Spleen (tissue), 11 donors: ENCODE measurements around the gene SPDEF. TPM values are rescaled to one million over a fixed set of nuclear protein-coding genes. Genes with fewer than 3 reads are reported as not detected.

ENCODE experiments used
- DNase-seq: peaks from one replicate; pipeline ENCODE4 v3.0.0-alpha.2; 2020
- H3K27ac ChIP-seq, 8 donors: fragments of 200-600 bp; sonication (generic) in 7 of 8; 1 replicate in 4 of 8; 2 replicates in 4 of 8; pipeline versions ENCODE4 v1.5.0 to v1.8.0; 2016 to 2021; ENCODE audit warnings: inconsistent platforms in 4 of 8, mild to moderate bottlenecking in 4 of 8, moderate library complexity in 1 of 8
- H3K27me3 ChIP-seq, 7 donors: fragments of 200-600 bp; sonication (generic) in 6 of 7; replicated peaks in 1 of 7; 1 replicate in 4 of 7; 2 replicates in 3 of 7; pipeline versions ENCODE4 v1.5.0 to v1.8.0; 2016 to 2021; ENCODE audit warnings: inconsistent platforms in 3 of 7, mild to moderate bottlenecking in 1 of 7
- H3K36me3 ChIP-seq, 6 donors: fragments of 200-600 bp; sonication (generic) in 5 of 6; 1 replicate in 4 of 6; 2 replicates in 2 of 6; pipeline versions ENCODE4 v1.5.0 to v1.8.0; 2016 to 2021; ENCODE audit warnings: inconsistent platforms in 2 of 6
- H3K4me1 ChIP-seq, 6 donors: fragments of 200-600 bp; sonication (generic) in 5 of 6; 1 replicate in 3 of 6; 2 replicates in 3 of 6; pipeline versions ENCODE4 v1.5.0 to v1.8.0; 2016 to 2021; ENCODE audit warnings: inconsistent platforms in 3 of 6
- H3K4me3 ChIP-seq, 8 donors: fragments of 200-600 bp; sonication (generic) in 7 of 8; 1 replicate in 4 of 8; 2 replicates in 4 of 8; pipeline versions ENCODE4 v1.5.0 to v1.8.0; 2016 to 2021; ENCODE audit warnings: inconsistent platforms in 4 of 8, mild to moderate bottlenecking in 4 of 8, moderate library complexity in 2 of 8
- H3K9me3 ChIP-seq, 8 donors: fragments of 200-600 bp; sonication (generic) in 7 of 8; 1 replicate in 4 of 8; 2 replicates in 4 of 8; pipeline versions ENCODE4 v1.5.0 to v1.8.0; 2016 to 2021; ENCODE audit warnings: inconsistent platforms in 4 of 8
- POLR2A ChIP-seq, 3 donors: fragments of 450-650 bp; IDR thresholded peaks; one replicate each; pipeline ENCODE4 v1.5.1; 2017; ENCODE audit warnings: antibody characterized with exemption in 3 of 3, mild to moderate bottlenecking in 1 of 3
- POLR2AphosphoS5 ChIP-seq, 3 donors: sonication (generic); formaldehyde crosslinking; IDR thresholded peaks; one replicate each; pipeline ENCODE4 v1.5.1; 2017; ENCODE audit warnings: antibody characterized with exemption in 3 of 3
- WGBS, 5 donors: extraction: QIAGEN DNeasy Blood & Tissue Kit in 3 of 5; methylation state at CpG; one replicate each; pipeline versions ENCODE4 v1.1.5 to v1.1.7; 2013 to 2018; 5-methylcytosine and 5-hydroxymethylcytosine counted together
- intact Hi-C: fragments of 100-400 bp; cut with DNase I; formaldehyde crosslinking; loops from one replicate; pipeline ENCODE4 v1.15.0; 2023; ENCODE audit warnings: low total_unique reads
- polyA plus RNA-seq, 3 donors: library from polyadenylated mRNA; stranded (reverse); fragments of 200-250 nt; gene quantifications; one replicate each; pipeline ENCODE4 v1.2.1, GENCODE V29; 2013
- total RNA-seq, 7 donors: library from RNA; depleted of rRNA in 3 of 7; stranded (reverse); fragments of >200 nt in 3 of 7; fragmentation: NEBNext Ultra II Directional in 4 of 7; extraction: Animal tissue kit (Norgen Biotek cat#: 25700) in 4 of 7; gene quantifications; one replicate each; pipeline versions ENCODE4 v1.1.0 to v1.2.1, GENCODE V29; 2016 to 2021
- TF ChIP-seq, protein P1 (sequence below), 11 experiments: fragments of 200-600 bp in 7 of 11; fragments of 450-650 bp in 4 of 11; sonication (generic) in 4 of 11; IDR thresholded peaks in 8 of 11; conservative IDR thresholded peaks in 3 of 11; 1 replicate in 7 of 11; 2 replicates in 4 of 11; pipeline versions ENCODE4 v1.4.0 to v1.8.0; 2016 to 2021; ENCODE audit warnings: antibody characterized with exemption in 11 of 11, inconsistent platforms in 4 of 11, mild to moderate bottlenecking in 1 of 11
- donor health status: healthy with polysubstance abuse.
- donor health status: DM: no; HTN: no; CAD: no; lungs with moderate emphysema.
- donor health status: DM: no; HTN: no; CAD: no.
- donor health status: Bipolar disorder and iron deficiency.
- donor health status: healthy.
- donor health status: DM: no; HTN: no; CAD: no.
- donor health status: DM: yes; HTN: yes; CAD: no.

Gene SPDEF
- total and polyA plus RNA-seq, 10 donors, result 0.03 to 0.32 (median 0.13) TPM; not detected in 7

DNA sequence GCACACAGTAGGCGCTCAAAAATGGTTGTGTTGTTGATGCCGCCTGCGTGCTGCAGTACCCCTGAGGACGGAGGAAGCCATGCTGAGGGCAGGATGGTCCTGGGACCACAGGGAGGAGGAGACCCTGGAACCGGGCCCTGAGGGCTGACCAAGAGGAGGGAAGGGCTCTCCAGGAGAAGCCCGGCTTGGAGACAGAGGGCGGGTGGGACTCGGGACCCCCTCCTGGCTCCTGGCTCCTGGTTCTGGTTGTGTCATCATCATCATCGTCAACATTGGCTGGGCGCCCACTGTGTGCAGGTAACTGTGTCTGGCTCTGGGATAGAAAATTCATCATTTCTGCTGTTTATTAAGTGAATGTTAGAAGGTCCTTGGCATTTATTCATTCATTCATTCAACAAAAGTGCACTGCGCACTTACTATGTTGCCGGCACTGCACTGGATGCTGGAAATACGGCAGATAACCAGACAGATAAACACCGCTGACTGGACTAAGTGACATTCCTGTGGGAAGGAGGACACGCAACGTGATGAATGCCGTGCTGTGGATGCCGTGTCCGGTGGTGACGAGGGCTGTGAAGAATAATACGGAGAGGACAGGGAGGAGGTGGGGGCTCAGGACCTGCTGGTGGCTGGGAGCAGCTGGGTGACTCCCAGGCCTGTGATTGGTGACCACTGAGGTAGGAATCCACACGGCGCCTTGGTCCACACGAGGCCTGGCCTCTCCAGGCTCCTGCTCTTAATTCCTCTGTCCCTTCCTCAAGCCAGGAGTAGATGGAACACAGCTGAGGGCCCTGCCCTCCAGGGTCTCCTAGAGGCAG is 35.3 kb downstream of the SPDEF start:
- 90 to 93% (median 93%) methylated on average over 23 to 24 of the region's 24 CpGs for WGBS, 5 donors
- no peaks in the 10 kb centered on the region for H3K9me3 ChIP-seq
- TF ChIP-seq, protein P1, sequence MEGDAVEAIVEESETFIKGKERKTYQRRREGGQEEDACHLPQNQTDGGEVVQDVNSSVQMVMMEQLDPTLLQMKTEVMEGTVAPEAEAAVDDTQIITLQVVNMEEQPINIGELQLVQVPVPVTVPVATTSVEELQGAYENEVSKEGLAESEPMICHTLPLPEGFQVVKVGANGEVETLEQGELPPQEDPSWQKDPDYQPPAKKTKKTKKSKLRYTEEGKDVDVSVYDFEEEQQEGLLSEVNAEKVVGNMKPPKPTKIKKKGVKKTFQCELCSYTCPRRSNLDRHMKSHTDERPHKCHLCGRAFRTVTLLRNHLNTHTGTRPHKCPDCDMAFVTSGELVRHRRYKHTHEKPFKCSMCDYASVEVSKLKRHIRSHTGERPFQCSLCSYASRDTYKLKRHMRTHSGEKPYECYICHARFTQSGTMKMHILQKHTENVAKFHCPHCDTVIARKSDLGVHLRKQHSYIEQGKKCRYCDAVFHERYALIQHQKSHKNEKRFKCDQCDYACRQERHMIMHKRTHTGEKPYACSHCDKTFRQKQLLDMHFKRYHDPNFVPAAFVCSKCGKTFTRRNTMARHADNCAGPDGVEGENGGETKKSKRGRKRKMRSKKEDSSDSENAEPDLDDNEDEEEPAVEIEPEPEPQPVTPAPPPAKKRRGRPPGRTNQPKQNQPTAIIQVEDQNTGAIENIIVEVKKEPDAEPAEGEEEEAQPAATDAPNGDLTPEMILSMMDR (IDR thresholded peaks at IDR 0.05 in 8 of 11, conservative IDR thresholded peaks at IDR 0.05 in 3 of 11), result no peak
- no peak for TF ChIP-seq POLR2AphosphoS5 (IDR thresholded peaks at IDR 0.05)
- no peak for TF ChIP-seq POLR2A (IDR thresholded peaks at IDR 0.05)
- peaks cover 0 to 14% (median 0%) of the 10 kb centered on the region in 7 donors for H3K27me3 ChIP-seq
- peaks cover 0 to 6% (median 0%) of the 10 kb centered on the region in 6 donors for H3K4me1 ChIP-seq
- intact Hi-C loops, result loop anchor here (10.0 kb wide), 1 partner anchor 84 kb away; no protein-coding TSS in a partner anchor
- no peaks in the 10 kb centered on the region for H3K36me3 ChIP-seq
- H3K4me3 ChIP-seq, result no peak overlapping the region
- no peak overlapping the region for H3K27ac ChIP-seq
- peak; percentile 64 for DNase-seq

GRCh38 chr6:34519971-34520644 is 36.0 kb downstream of the SPDEF start:
- WGBS, 5 donors, result 86 to 94% (median 92%) methylated on average over 8 of the region's 8 CpGs
- H3K9me3 ChIP-seq, result no peaks in the 10 kb centered on the region
- H3K27ac ChIP-seq, result no peak overlapping the region
- no peak overlapping the region for H3K4me3 ChIP-seq
- intact Hi-C loops, result loop anchor here (10.0 kb wide), 1 partner anchor 85 kb away; no protein-coding TSS in a partner anchor
- no peaks in the 10 kb centered on the region for H3K36me3 ChIP-seq
- H3K4me1 ChIP-seq, result peaks cover 0 to 6% (median 0%) of the 10 kb centered on the region in 6 donors
- TF ChIP-seq POLR2AphosphoS5 (IDR thresholded peaks at IDR 0.05), result no peak
- TF ChIP-seq POLR2A (IDR thresholded peaks at IDR 0.05), result no peak
- TF ChIP-seq, protein P1 (IDR thresholded peaks at IDR 0.05 in 8 of 11, conservative IDR thresholded peaks at IDR 0.05 in 3 of 11), result no peak
- peaks cover 0 to 21% (median 3%) of the 10 kb centered on the region in 7 donors for H3K27me3 ChIP-seq
- DNase-seq, result peak; percentile 50

DNA sequence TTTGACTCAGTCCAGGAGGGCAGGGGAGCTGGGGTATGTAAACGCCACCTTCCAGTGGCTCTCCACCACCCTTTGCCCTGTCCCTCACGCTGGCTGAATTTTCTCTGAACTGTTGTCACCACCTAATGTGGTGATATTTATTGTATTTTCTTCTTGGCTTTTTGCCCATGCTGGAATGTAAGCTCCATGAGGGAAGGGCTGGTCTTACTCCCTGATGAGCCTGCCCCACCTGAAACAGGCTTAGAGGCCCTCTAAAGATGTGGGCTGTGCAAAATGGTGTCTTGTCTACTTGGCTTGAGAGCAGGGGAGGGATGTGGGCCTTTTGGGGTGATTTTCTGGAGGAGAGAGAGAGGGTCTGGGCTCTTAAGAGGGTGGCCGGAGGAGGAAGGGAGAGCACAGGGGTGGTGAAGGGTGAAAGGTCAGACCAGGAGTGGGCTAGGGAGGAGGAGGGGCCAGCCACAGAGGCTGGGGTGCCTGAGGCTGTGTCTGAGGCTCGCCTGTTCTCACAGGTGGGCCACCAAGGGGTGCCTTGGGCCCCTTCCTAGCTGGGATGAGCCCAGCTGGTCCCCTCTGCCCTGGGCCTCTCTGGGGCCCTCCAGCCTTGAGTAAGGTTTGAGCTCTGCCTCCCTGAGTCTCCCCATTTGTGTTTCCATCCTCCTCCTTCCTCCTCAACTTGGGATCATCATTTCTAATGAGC is 37.3 kb downstream of the SPDEF start:
- H3K27me3 ChIP-seq, result peaks cover 0 to 34% (median 10%) of the 10 kb centered on the region in 7 donors
- H3K27ac ChIP-seq, result no peak overlapping the region
- intact Hi-C loops, result no loop called here
- DNase-seq, result peak; percentile 25
- no peaks in the 10 kb centered on the region for H3K36me3 ChIP-seq
- H3K9me3 ChIP-seq, result no peaks in the 10 kb centered on the region
- 79 to 86% (median 84%) methylated on average over 4 of the region's 4 CpGs for WGBS, 5 donors
- TF ChIP-seq POLR2A (IDR thresholded peaks at IDR 0.05) (no peak), POLR2AphosphoS5 (IDR thresholded peaks at IDR 0.05) (no peak)
- TF ChIP-seq, protein P1 (IDR thresholded peaks at IDR 0.05 in 8 of 11, conservative IDR thresholded peaks at IDR 0.05 in 3 of 11), result no peak
- peaks cover 0 to 13% (median 0%) of the 10 kb centered on the region in 6 donors for H3K4me1 ChIP-seq
- no peak overlapping the region for H3K4me3 ChIP-seq
